ENCODE data around the gene CREG2.

- TF ChIP-seq CTCF (IDR thresholded peaks at IDR 0.05) (no peak), TCF7L2 (IDR thresholded peaks at IDR 0.05; ENCODE audit: low read depth, low read length) (no peak), REST (IDR thresholded peaks at IDR 0.05; ENCODE audit: insufficient read depth in 1 of 2, low read depth in 2 of 2, low read length in 1 of 2) (no peak), POLR2AphosphoS5 (IDR thresholded peaks at IDR 0.05; ENCODE audit: low read depth, low read length) (no peak), SIN3A (IDR thresholded peaks at IDR 0.05; ENCODE audit: borderline replicate concordance, insufficient read depth, low read depth, low read length) (no peak)
Measured at GRCh38 chr2:101306410-101306809, 80.9 kb downstream of the CREG2 start.
